GM18526 (cell line): ENCODE results near the gene SSH3.

Experiments used
- POLR2A ChIP-seq: IDR thresholded peaks from 3 replicates; pipeline ENCODE4 v1.6.1; 2011; ENCODE audit not compliant: insufficient read length; ENCODE audit errors: extremely low read depth

The SSH3 gene

GRCh38 chr11:67282155-67282875, 21.0 kb upstream of the SSH3 start:
- no peak for TF ChIP-seq POLR2A

GRCh38 chr11:67282876-67283371, 20.4 kb upstream of the SSH3 start:
- no peak for TF ChIP-seq POLR2A

GRCh38 chr11:67283481-67283963, 19.8 kb upstream of the SSH3 start:
- no peak for TF ChIP-seq POLR2A

- no peak for TF ChIP-seq POLR2A
Observed at GRCh38 chr11:67284811-67285540, 18.4 kb upstream of the SSH3 start.

- no peak for TF ChIP-seq POLR2A
Observed at GRCh38 chr11:67285541-67286498, 17.5 kb upstream of the SSH3 start.

GRCh38 chr11:67286621-67287333, 16.6 kb upstream of the SSH3 start:
- TF ChIP-seq POLR2A, result no peak

- TF ChIP-seq POLR2A, result no peak
Observed at GRCh38 chr11:67287355-67288197, 15.8 kb upstream of the SSH3 start.

GRCh38 chr11:67288198-67288451, 15.2 kb upstream of the SSH3 start:
- TF ChIP-seq POLR2A, result no peak

- TF ChIP-seq POLR2A, result peak; percentile 93
Observed at GRCh38 chr11:67288452-67289225, 14.7 kb upstream of the SSH3 start.

- peak; percentile 31 for TF ChIP-seq POLR2A
Observed at GRCh38 chr11:67289226-67289650, 14.1 kb upstream of the SSH3 start, which contains the start of gene ANKRD13D. ANKRD13D (plus strand) TSS chr11:67289303; CDS start chr11:67289461, 158 bp downstream.

GRCh38 chr11:67289651-67290479, 13.5 kb upstream of the SSH3 start:
- TF ChIP-seq POLR2A, result no peak

- no peak for TF ChIP-seq POLR2A
Observed at GRCh38 chr11:67290801-67291200, 12.5 kb upstream of the SSH3 start.
